Fibroblast of lung (primary cell): ENCODE measurements around the gene NHERF2.

Experiments used
- CTCF ChIP-seq, 2 donors: IDR thresholded peaks in 1 of 2; conservative IDR thresholded peaks in 1 of 2; 1 replicate in 1 of 2; 2 replicates in 1 of 2; pipeline ENCODE4 v1.5.1; 2011 to 2012; ENCODE audit warnings: low read length in 2 of 2, control low read depth in 1 of 2, inconsistent platforms in 1 of 2, low read depth in 1 of 2, mild to moderate bottlenecking in 1 of 2
- EZH2 ChIP-seq: IDR thresholded peaks from 2 replicates; pipeline ENCODE4 v1.5.1; 2012; ENCODE audit warnings: low read length, control low read depth, mild to moderate bottlenecking; ENCODE audit errors: missing control alignments

- TF ChIP-seq EZH2, result no peak
- TF ChIP-seq CTCF (conservative IDR thresholded peaks at IDR 0.05 in 1 of 2, IDR thresholded peaks at IDR 0.05 in 1 of 2; ENCODE audit: low read depth in 1 of 2, low read length in 2 of 2), result no peak
These were observed 49.6 kb downstream of the NHERF2 start for GRCh38 chr16:2076072-2076865.
